GM12878 (cell line): ENCODE results near the gene HERC2.

Source experiments
- CEBPB ChIP-seq, 2 experiments: fragments of 150-350 bp in 1 of 2; IDR thresholded peaks; 2 replicates each; pipeline ENCODE4 v1.6.1; 2012 to 2014; ENCODE audit warnings: low read depth in 2 of 2, low read length in 2 of 2, borderline replicate concordance in 1 of 2, inconsistent platforms in 1 of 2
- FOXK2 ChIP-seq: fragments of 450-650 bp; IDR thresholded peaks from 2 replicates; pipeline ENCODE4 v1.6.1; 2017; ENCODE audit warnings: mild to moderate bottlenecking, moderate library complexity
- IRF4 ChIP-seq: IDR thresholded peaks from 2 replicates; pipeline ENCODE4 v1.6.1; 2011; ENCODE audit warnings: low read depth, low read length
- NBN ChIP-seq: fragments of 450-650 bp; IDR thresholded peaks from 2 replicates; pipeline ENCODE4 v1.6.1; 2016
- SREBF1 ChIP-seq: IDR thresholded peaks from 2 replicates; pipeline ENCODE4 v1.6.1; 2012; ENCODE audit warnings: mild to moderate bottlenecking, low read length

DNA sequence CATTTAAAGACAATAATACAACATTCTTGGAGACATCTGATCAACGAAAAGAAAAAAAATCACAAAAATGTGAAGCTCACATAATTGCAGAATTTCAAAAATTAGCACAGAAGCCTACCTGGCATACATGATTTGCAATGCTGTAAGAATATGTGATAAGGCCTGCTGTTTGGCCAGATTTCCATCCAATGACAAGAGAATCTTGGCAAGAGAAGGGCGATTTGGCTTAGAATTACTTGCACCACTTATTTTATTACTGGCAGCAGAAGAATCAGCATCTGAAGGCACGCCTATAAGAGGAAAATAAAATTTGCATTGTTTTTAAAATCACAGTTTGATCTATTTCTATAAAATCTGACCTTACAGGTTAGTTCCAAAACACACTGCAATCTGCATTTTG, 152.6 kb downstream of the HERC2 start:
- no peak for TF ChIP-seq IRF4
- no peak for TF ChIP-seq FOXK2
- no peak for TF ChIP-seq NBN
- no peak for TF ChIP-seq SREBF1
- TF ChIP-seq CEBPB (IDR thresholded peaks at IDR 0.05; ENCODE audit: borderline replicate concordance in 1 of 2, low read depth in 2 of 2, low read length in 2 of 2) = no peak
